Gastrocnemius medialis (tissue), 4 donors: Measurements from ENCODE around the gene ASXL3. TPM values are rescaled to one million over a fixed set of nuclear protein-coding genes. Genes with fewer than 3 reads are reported as not detected.

Experiments
- ATAC-seq, 2 donors: fragments of 150-250 bp; one replicate each; pipeline ENCODE4 v1.9.1; 2016
- DNase-seq, 2 donors: peaks; one replicate each; pipeline ENCODE4 v3.0.0-alpha.2; 2019
- H3K27ac ChIP-seq, 4 donors: fragments of 200-600 bp; sonication (generic); 1 replicate in 1 of 4; 2 replicates in 3 of 4; pipeline ENCODE4 v1.5.1; 2016 to 2018; ENCODE audit warnings: mild to moderate bottlenecking in 2 of 4, moderate library complexity in 1 of 4
- H3K27me3 ChIP-seq, 3 donors: fragments of 200-600 bp; sonication (generic) in 2 of 3; 1 replicate in 1 of 3; 2 replicates in 2 of 3; pipeline versions ENCODE4 v1.5.1 to v1.6.0; 2016 to 2019; ENCODE audit warnings: mild to moderate bottlenecking in 1 of 3, moderate library complexity in 1 of 3
- H3K36me3 ChIP-seq, 2 donors: fragments of 200-600 bp; sonication (generic) in 1 of 2; one replicate each; pipeline ENCODE4 v1.5.1; 2017 to 2018
- H3K4me1 ChIP-seq, 2 donors: fragments of 200-600 bp; sonication (generic) in 1 of 2; one replicate each; pipeline ENCODE4 v1.5.1; 2016 to 2017; ENCODE audit warnings: mild to moderate bottlenecking in 2 of 2
- H3K4me3 ChIP-seq, 4 donors: fragments of 200-600 bp; sonication (generic) in 3 of 4; 1 replicate in 1 of 4; 2 replicates in 3 of 4; pipeline ENCODE4 v1.5.1; 2016 to 2019; ENCODE audit warnings: mild to moderate bottlenecking in 2 of 4
- H3K9me3 ChIP-seq, 3 donors: fragments of 200-600 bp; sonication (generic) in 2 of 3; 1 replicate in 1 of 3; 2 replicates in 2 of 3; pipeline ENCODE4 v1.5.1; 2016 to 2019
- POLR2A ChIP-seq, 2 donors: fragments of 450-650 bp; IDR thresholded peaks; one replicate each; pipeline ENCODE4 v1.6.1; 2017; ENCODE audit warnings: antibody characterized with exemption in 2 of 2, mild to moderate bottlenecking in 2 of 2, moderate library complexity in 2 of 2
- in situ Hi-C, 4 donors: fragments of 200-750 bp; cut with MboI; loops; one replicate each; pipeline versions ENCODE4 v1.15.0 to v1.8.0; 2017; ENCODE audit warnings: low sequenced_read_pairs in 4 of 4
- intact Hi-C: fragments of 100-400 bp; cut with DNase I; formaldehyde crosslinking; loops from one replicate; pipeline ENCODE4 v1.15.1; 2023; ENCODE audit warnings: low total_unique reads
- total RNA-seq, 4 donors: library from RNA; depleted of rRNA; stranded (reverse); fragments of >200 nt; gene quantifications; one replicate each; pipeline versions ENCODE4 v1.1.0 to v1.2.3, GENCODE V29; 2016
- TF ChIP-seq, protein P1 (sequence below), 5 experiments: fragments of 450-650 bp in 3 of 5; fragments of 200-600 bp in 2 of 5; sonication (generic) in 2 of 5; IDR thresholded peaks in 4 of 5; conservative IDR thresholded peaks in 1 of 5; 1 replicate in 4 of 5; 2 replicates in 1 of 5; pipeline ENCODE4 v1.5.1; 2016 to 2019; ENCODE audit warnings: antibody characterized with exemption in 5 of 5, mild to moderate bottlenecking in 3 of 5, moderate library complexity in 3 of 5

Gene ASXL3
- total RNA-seq, 4 donors from 2014 or later = 0.04 to 0.12 (median 0.05) TPM; not detected in 1

DNA sequence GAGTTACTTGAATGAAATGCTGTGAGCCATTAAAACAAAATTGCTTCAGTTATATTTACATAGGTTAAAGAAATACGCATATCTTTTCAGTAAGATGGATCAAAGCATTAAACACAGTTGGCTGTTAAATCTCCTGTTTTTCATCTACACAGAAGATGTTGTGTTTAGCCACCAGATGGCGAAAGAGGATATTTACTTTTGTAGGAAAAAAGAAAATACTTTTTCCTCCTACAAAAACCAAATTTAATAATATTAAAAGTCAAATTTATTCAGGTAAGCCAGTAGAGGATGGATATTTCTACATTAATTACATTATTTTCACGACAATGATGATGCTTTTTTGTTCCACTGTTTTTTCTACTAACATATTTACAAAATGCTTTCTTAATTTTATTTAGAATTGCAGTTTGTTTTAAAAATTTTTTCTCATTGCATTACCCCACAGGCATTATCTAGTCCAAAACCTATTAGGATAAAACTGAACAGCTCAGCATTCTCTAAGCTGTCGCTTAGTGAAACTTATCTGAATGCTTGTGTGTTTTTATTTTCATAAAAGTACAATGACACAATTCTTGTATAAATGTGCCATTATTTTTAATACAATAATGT lies 173.7 kb downstream of the ASXL3 start:
- H3K4me1 ChIP-seq = no peaks in the 10 kb centered on the region
- intact Hi-C loops = no loop called here
- no peak for TF ChIP-seq POLR2A (IDR thresholded peaks at IDR 0.05)
- TF ChIP-seq, protein P1, sequence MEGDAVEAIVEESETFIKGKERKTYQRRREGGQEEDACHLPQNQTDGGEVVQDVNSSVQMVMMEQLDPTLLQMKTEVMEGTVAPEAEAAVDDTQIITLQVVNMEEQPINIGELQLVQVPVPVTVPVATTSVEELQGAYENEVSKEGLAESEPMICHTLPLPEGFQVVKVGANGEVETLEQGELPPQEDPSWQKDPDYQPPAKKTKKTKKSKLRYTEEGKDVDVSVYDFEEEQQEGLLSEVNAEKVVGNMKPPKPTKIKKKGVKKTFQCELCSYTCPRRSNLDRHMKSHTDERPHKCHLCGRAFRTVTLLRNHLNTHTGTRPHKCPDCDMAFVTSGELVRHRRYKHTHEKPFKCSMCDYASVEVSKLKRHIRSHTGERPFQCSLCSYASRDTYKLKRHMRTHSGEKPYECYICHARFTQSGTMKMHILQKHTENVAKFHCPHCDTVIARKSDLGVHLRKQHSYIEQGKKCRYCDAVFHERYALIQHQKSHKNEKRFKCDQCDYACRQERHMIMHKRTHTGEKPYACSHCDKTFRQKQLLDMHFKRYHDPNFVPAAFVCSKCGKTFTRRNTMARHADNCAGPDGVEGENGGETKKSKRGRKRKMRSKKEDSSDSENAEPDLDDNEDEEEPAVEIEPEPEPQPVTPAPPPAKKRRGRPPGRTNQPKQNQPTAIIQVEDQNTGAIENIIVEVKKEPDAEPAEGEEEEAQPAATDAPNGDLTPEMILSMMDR (IDR thresholded peaks at IDR 0.05 in 4 of 5, conservative IDR thresholded peaks at IDR 0.05 in 1 of 5) = peak in 1 of 5 experiments; percentile 21
- no peaks in the 10 kb centered on the region for H3K27me3 ChIP-seq
- in situ Hi-C loops = loop anchor here in 1 of 4 donors (25.0 kb wide), 1 partner anchor 89 kb away; no protein-coding TSS in a partner anchor
- no peak for ATAC-seq
- H3K4me3 ChIP-seq = no peak overlapping the region
- no peaks in the 10 kb centered on the region for H3K9me3 ChIP-seq
- H3K27ac ChIP-seq = no peak overlapping the region
- H3K36me3 ChIP-seq = no peaks in the 10 kb centered on the region
- no peak for DNase-seq

DNA sequence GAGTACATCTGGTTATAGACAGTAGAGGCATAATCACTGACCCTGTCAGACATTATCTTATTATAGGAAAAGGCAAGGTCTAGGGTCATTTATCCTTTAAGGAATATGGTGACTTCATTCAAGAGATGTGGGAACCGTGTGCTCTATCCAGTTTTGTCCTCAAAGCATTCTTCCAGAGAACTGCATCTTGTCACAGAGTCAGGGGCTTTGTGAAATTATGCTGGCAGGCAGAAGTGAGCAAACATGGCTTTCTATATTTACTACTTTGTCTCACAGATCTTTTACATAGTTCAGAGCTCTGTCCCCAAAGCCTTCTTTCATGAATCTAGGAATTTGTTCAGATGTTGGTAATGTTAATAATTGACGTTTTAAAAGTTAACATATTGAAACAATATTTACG lies 177.4 kb downstream of the ASXL3 start:
- intact Hi-C loops = no loop called here

DNA sequence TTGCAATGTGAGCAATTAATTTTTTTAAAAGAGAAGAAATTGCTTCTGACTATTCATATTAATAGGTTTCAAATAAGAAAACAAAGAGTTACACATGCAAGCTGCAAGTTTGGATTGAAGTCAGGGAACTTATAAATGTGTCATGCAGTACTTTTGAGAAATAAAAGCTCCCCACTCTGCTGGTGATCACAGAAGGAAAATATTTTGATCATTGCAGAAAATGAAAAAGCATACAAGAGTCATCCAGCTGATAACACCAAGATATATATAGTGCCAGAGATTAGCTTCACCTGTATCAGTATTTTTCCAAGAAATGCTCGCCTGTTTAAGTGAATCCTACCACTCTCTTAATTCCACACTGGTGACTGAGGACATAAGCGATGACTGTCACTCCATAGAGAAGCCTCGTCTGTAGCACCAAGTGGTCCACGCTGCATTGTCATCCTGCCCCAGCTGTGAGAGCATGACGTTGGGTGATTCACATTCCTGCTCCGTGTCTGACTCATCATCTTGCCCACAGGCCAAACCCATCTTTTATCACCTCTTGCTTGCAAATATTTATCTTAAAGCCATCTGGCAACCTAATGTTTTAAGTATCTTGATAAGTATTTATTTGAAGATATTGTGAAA lies 178.0 kb downstream of the ASXL3 start:
- intact Hi-C loops = no loop called here
- Histone ChIP-seq H3K27ac (no peak overlapping the region), H3K4me1 (no peaks in the 10 kb centered on the region), H3K4me3 (no peak overlapping the region), H3K36me3 (no peaks in the 10 kb centered on the region), H3K9me3 (no peaks in the 10 kb centered on the region), H3K27me3 (no peaks in the 10 kb centered on the region)
- no peak for TF ChIP-seq POLR2A (IDR thresholded peaks at IDR 0.05)
- TF ChIP-seq, protein P1 (IDR thresholded peaks at IDR 0.05 in 4 of 5, conservative IDR thresholded peaks at IDR 0.05 in 1 of 5) = no peak
- DNase-seq (no peak), ATAC-seq (no peak)
- in situ Hi-C loops = loop anchor here in 1 of 4 donors (25.0 kb wide), 1 partner anchor 94 kb away; no protein-coding TSS in a partner anchor

More for the DNA sequence above, 177.4 kb downstream of the ASXL3 start:
- Histone ChIP-seq H3K4me3 (no peak overlapping the region), H3K27me3 (no peaks in the 10 kb centered on the region), H3K27ac (no peak overlapping the region), H3K36me3 (no peaks in the 10 kb centered on the region), H3K4me1 (no peaks in the 10 kb centered on the region), H3K9me3 (no peaks in the 10 kb centered on the region)
- TF ChIP-seq, protein P1 (IDR thresholded peaks at IDR 0.05 in 4 of 5, conservative IDR thresholded peaks at IDR 0.05 in 1 of 5) = no peak
- TF ChIP-seq POLR2A (IDR thresholded peaks at IDR 0.05) = no peak
- DNase-seq = no peak
- in situ Hi-C loops = loop anchor here in 1 of 4 donors (25.0 kb wide), 1 partner anchor 93 kb away; no protein-coding TSS in a partner anchor
- ATAC-seq = no peak

GRCh38 chr18:33757037-33757436 lies 179.0 kb downstream of the ASXL3 start:
- intact Hi-C loops (no loop called here), in situ Hi-C loops (loop anchor here in 1 of 4 donors (25.0 kb wide), 1 partner anchor 95 kb away; no protein-coding TSS in a partner anchor)
- no peaks in the 10 kb centered on the region for H3K9me3 ChIP-seq
- H3K4me1 ChIP-seq = no peaks in the 10 kb centered on the region
- H3K4me3 ChIP-seq = no peak overlapping the region
- TF ChIP-seq, protein P1 (IDR thresholded peaks at IDR 0.05 in 4 of 5, conservative IDR thresholded peaks at IDR 0.05 in 1 of 5) = no peak
- no peak for TF ChIP-seq POLR2A (IDR thresholded peaks at IDR 0.05)
- no peaks in the 10 kb centered on the region for H3K27me3 ChIP-seq
- H3K36me3 ChIP-seq = no peaks in the 10 kb centered on the region
- H3K27ac ChIP-seq = no peak overlapping the region
- DNase-seq (no peak), ATAC-seq (no peak)
